NCI-H345 (cell line): ENCODE data around the gene TLE2.
A peak's percentile ranks its signal among the peaks of the same experiment; 100 is the strongest.
"Not testable (repeated sequence)": the region's sequence is repeated elsewhere in the genome, so short reads cannot be mapped to it uniquely, and the experiment has no call there.

Source experiments
- DNase-seq: peaks from one replicate; lab custom pipeline; 2025; lab: John Stamatoyannopoulos, UW

Gene TLE2

GRCh38 chr19:3055741-3056416 lies 26.8 kb upstream of the TLE2 start:
- peak; percentile 96 for DNase-seq

- no peak for DNase-seq
Measured at GRCh38 chr19:3054972-3055740, 26.1 kb upstream of the TLE2 start.

- DNase-seq: no peak
Measured at GRCh38 chr19:3054265-3054971, 25.3 kb upstream of the TLE2 start.

GRCh38 chr19:3053780-3054179 lies 24.7 kb upstream of the TLE2 start:
- DNase-seq: no peak

GRCh38 chr19:3053218-3053621 lies 24.1 kb upstream of the TLE2 start:
- DNase-seq: no peak

- not testable (repeated sequence) for DNase-seq
Measured at GRCh38 chr19:3050016-3050415, 20.9 kb upstream of the TLE2 start.

GRCh38 chr19:3049089-3049488 lies 20.0 kb upstream of the TLE2 start:
- DNase-seq: no peak

- DNase-seq: no peak
Measured at GRCh38 chr19:3048190-3048533, 19.1 kb upstream of the TLE2 start.

- DNase-seq: peak; percentile 94
Measured at GRCh38 chr19:3047496-3048189, 18.6 kb upstream of the TLE2 start.

- peak; percentile 74 for DNase-seq
Measured at GRCh38 chr19:3046698-3047495, 17.8 kb upstream of the TLE2 start.

GRCh38 chr19:3045885-3046697 lies 17.0 kb upstream of the TLE2 start:
- DNase-seq: no peak

GRCh38 chr19:3045191-3045590 lies 16.1 kb upstream of the TLE2 start:
- DNase-seq: no peak

- no peak for DNase-seq
Measured at GRCh38 chr19:3042621-3043267, 13.7 kb upstream of the TLE2 start.

GRCh38 chr19:3041761-3042620 lies 12.9 kb upstream of the TLE2 start:
- no peak for DNase-seq

- DNase-seq: no peak
Measured at GRCh38 chr19:3041327-3041726, 12.2 kb upstream of the TLE2 start.

- no peak for DNase-seq
Measured at GRCh38 chr19:3039641-3040077, 10.6 kb upstream of the TLE2 start.

- no peak for DNase-seq
Measured at GRCh38 chr19:3039125-3039524, 10.0 kb upstream of the TLE2 start.

GRCh38 chr19:3038214-3038613 lies 9.1 kb upstream of the TLE2 start:
- DNase-seq: no peak

GRCh38 chr19:3036977-3037544 lies 8.0 kb upstream of the TLE2 start:
- not testable (repeated sequence) for DNase-seq
